Erythroblast (primary cell): ENCODE results near the gene AOPEP.

Source experiments
- GATA1 ChIP-seq: IDR thresholded peaks from 2 replicates; pipeline ENCODE4 v1.6.1; 2011; ENCODE audit warnings: low read depth, mild to moderate bottlenecking, control low read depth, low read length, moderate library complexity
- POLR2A ChIP-seq: IDR thresholded peaks from 2 replicates; pipeline ENCODE4 v1.6.1; 2011; ENCODE audit warnings: mild to moderate bottlenecking, low read length

DNA sequence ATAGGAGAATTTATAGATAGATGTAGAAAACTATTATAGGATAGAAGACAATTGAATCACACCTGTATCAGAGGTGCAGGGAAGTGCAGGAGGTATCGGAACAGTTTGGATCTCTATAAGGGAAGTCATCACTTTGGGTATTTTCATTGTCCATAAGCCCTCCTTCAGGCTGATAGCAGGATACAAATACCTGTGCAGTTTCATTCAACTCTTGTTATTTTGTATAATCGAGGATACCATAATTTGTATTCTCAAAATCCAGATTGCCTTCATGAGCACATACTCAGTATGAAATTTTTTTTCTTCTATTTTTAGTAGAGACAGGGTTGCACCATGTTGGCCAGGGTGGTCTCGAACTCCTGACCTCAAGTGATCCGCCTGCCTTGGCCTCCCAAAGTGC, 289.1 kb downstream of the AOPEP start:
- TF ChIP-seq POLR2A (no peak), GATA1 (no peak)
